Fibroblast of lung (primary cell): ENCODE results near the gene GNL2.

Source experiments
- EZH2 ChIP-seq: IDR thresholded peaks from 2 replicates; pipeline ENCODE4 v1.5.1; 2012; ENCODE audit warnings: low read length, control low read depth, mild to moderate bottlenecking; ENCODE audit errors: missing control alignments
- TF ChIP-seq, protein P1 (sequence below), 2 donors: IDR thresholded peaks in 1 of 2; conservative IDR thresholded peaks in 1 of 2; 1 replicate in 1 of 2; 2 replicates in 1 of 2; pipeline ENCODE4 v1.5.1; 2011 to 2012; ENCODE audit warnings: low read length in 2 of 2, control low read depth in 1 of 2, inconsistent platforms in 1 of 2, low read depth in 1 of 2, mild to moderate bottlenecking in 1 of 2

DNA sequence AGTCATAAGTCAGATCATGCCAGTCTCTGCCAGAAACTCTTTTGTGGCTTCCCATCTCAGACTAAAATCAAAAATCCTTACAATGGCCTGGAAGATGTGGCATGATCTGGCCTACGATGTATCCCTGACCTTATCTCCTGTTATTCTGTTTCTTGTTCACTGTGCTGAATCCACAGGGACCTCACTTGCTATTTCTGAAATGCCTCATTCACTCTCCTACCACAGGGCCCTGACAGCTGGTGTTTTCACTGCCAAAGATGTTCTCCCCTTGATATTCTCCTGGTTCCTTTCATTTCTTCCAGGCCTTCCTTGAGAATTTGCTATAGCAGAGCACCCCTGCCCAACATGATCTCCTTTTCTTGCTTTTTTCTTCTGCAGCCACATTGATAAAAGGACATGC, 37.3 kb downstream of the GNL2 start:
- TF ChIP-seq, protein P1, sequence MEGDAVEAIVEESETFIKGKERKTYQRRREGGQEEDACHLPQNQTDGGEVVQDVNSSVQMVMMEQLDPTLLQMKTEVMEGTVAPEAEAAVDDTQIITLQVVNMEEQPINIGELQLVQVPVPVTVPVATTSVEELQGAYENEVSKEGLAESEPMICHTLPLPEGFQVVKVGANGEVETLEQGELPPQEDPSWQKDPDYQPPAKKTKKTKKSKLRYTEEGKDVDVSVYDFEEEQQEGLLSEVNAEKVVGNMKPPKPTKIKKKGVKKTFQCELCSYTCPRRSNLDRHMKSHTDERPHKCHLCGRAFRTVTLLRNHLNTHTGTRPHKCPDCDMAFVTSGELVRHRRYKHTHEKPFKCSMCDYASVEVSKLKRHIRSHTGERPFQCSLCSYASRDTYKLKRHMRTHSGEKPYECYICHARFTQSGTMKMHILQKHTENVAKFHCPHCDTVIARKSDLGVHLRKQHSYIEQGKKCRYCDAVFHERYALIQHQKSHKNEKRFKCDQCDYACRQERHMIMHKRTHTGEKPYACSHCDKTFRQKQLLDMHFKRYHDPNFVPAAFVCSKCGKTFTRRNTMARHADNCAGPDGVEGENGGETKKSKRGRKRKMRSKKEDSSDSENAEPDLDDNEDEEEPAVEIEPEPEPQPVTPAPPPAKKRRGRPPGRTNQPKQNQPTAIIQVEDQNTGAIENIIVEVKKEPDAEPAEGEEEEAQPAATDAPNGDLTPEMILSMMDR (conservative IDR thresholded peaks at IDR 0.05 in 1 of 2, IDR thresholded peaks at IDR 0.05 in 1 of 2; ENCODE audit: low read depth in 1 of 2, low read length in 2 of 2), result no peak
- TF ChIP-seq EZH2, result no peak
